ENCODE results near the gene TBCCD1.
"Not testable (repeated sequence)": the region's sequence is repeated elsewhere in the genome, so short reads cannot be mapped to it uniquely, and the experiment has no call there.

The TBCCD1 gene

GRCh38 chr3:186517218-186517617, 49.9 kb downstream of the TBCCD1 start:
- no peak for DNase-seq

GRCh38 chr3:186516646-186517045, 50.5 kb downstream of the TBCCD1 start:
- DNase-seq, result no peak

GRCh38 chr3:186515125-186515524, 52.0 kb downstream of the TBCCD1 start:
- DNase-seq, result no peak

- no peak for DNase-seq
These were observed 52.7 kb downstream of the TBCCD1 start for GRCh38 chr3:186514296-186515002.

GRCh38 chr3:186513386-186513785, 53.8 kb downstream of the TBCCD1 start:
- no peak for DNase-seq

GRCh38 chr3:186512570-186513302, 54.4 kb downstream of the TBCCD1 start:
- DNase-seq, result no peak

GRCh38 chr3:186511702-186512101, 55.4 kb downstream of the TBCCD1 start:
- no peak for DNase-seq

GRCh38 chr3:186511245-186511644, 55.9 kb downstream of the TBCCD1 start:
- DNase-seq, result no peak

GRCh38 chr3:186510374-186511079, 56.6 kb downstream of the TBCCD1 start:
- no peak for DNase-seq

GRCh38 chr3:186509423-186509822, 57.7 kb downstream of the TBCCD1 start:
- DNase-seq, result peak; percentile 71

GRCh38 chr3:186506857-186507256, 60.3 kb downstream of the TBCCD1 start:
- DNase-seq, result no peak

- DNase-seq, result no peak
These were observed 60.9 kb downstream of the TBCCD1 start for GRCh38 chr3:186506191-186506739.

- peak; percentile 10 for DNase-seq
These were observed 64.0 kb downstream of the TBCCD1 start for GRCh38 chr3:186502966-186503712.

- peak; percentile 48 for DNase-seq
These were observed 64.8 kb downstream of the TBCCD1 start for GRCh38 chr3:186502138-186502948.

- DNase-seq, result not testable (repeated sequence)
These were observed 67.2 kb downstream of the TBCCD1 start for GRCh38 chr3:186499949-186500348.

GRCh38 chr3:186498022-186498421, 69.1 kb downstream of the TBCCD1 start:
- not testable (repeated sequence) for DNase-seq

- no peak for DNase-seq
These were observed 69.5 kb downstream of the TBCCD1 start for GRCh38 chr3:186497608-186498007.

GRCh38 chr3:186496635-186497034, 70.5 kb downstream of the TBCCD1 start:
- DNase-seq, result no peak
